ACC112 (cell line): ENCODE measurements around the gene EPB41L4A.

Experiments
- H2AFZ ChIP-seq: fragments of 200-600 bp; sonication (generic); one replicate; pipeline ENCODE4 v1.6.0; 2017; ENCODE audit warnings: antibody characterized with exemption, low read length; ENCODE audit not compliant: unreplicated experiment
- H3K27ac ChIP-seq: fragments of 200-600 bp; sonication (generic); 2 replicates; pipeline ENCODE4 v1.5.1; 2014; ENCODE audit warnings: low read depth, mild to moderate bottlenecking, antibody characterized with exemption, low read length, moderate library complexity
- H3K27me3 ChIP-seq: fragments of 200-600 bp; sonication (generic); 2 replicates; pipeline ENCODE4 v1.6.1; 2014; ENCODE audit warnings: mild to moderate bottlenecking, antibody characterized with exemption, low read length, moderate library complexity, mixed read lengths; ENCODE audit not compliant: insufficient read depth
- H3K36me3 ChIP-seq: fragments of 200-600 bp; sonication (generic); 2 replicates; pipeline ENCODE4 v1.6.1; 2016; ENCODE audit warnings: mild to moderate bottlenecking, antibody characterized with exemption, low read length, moderate library complexity, mixed read lengths; ENCODE audit not compliant: insufficient read depth
- H3K4me1 ChIP-seq: fragments of 200-600 bp; sonication (generic); one replicate; pipeline ENCODE4 v1.6.1; 2016; ENCODE audit warnings: low read length, mixed read lengths; ENCODE audit not compliant: insufficient read depth, unreplicated experiment, control insufficient read depth
- H3K4me3 ChIP-seq: fragments of 200-600 bp; sonication (generic); 2 replicates; pipeline ENCODE4 v1.5.1; 2014; ENCODE audit warnings: mild to moderate bottlenecking, low read depth, low read length
- H3K79me2 ChIP-seq: fragments of 200-600 bp; sonication (generic); one replicate; pipeline ENCODE4 v1.6.0; 2016; ENCODE audit warnings: low read length; ENCODE audit not compliant: control insufficient read depth, unreplicated experiment, insufficient read depth

The EPB41L4A gene

GRCh38 chr5:112119508-112119907, 299.6 kb downstream of the EPB41L4A start:
- H3K4me3 ChIP-seq: no peak overlapping the region
- H3K4me1 ChIP-seq: no peaks in the 10 kb centered on the region
- no peaks in the 10 kb centered on the region for H3K27me3 ChIP-seq
- no peak overlapping the region for H2AFZ ChIP-seq
- no peaks in the 10 kb centered on the region for H3K79me2 ChIP-seq
- H3K36me3 ChIP-seq: no peaks in the 10 kb centered on the region
- no peak overlapping the region for H3K27ac ChIP-seq

- no peaks in the 10 kb centered on the region for H3K4me1 ChIP-seq
- no peak overlapping the region for H3K27ac ChIP-seq
- no peaks in the 10 kb centered on the region for H3K36me3 ChIP-seq
- no peak overlapping the region for H2AFZ ChIP-seq
- H3K79me2 ChIP-seq: no peaks in the 10 kb centered on the region
- H3K4me3 ChIP-seq: no peak overlapping the region
- no peaks in the 10 kb centered on the region for H3K27me3 ChIP-seq
These were observed 301.5 kb downstream of the EPB41L4A start for GRCh38 chr5:112117551-112117950.

GRCh38 chr5:112116371-112116770, 302.7 kb downstream of the EPB41L4A start:
- Histone ChIP-seq H3K4me3 (no peak overlapping the region), H3K27ac (no peak overlapping the region), H3K4me1 (peaks cover under 1% of the 10 kb centered on the region), H3K36me3 (no peaks in the 10 kb centered on the region), H3K79me2 (no peaks in the 10 kb centered on the region), H2AFZ (no peak overlapping the region), H3K27me3 (no peaks in the 10 kb centered on the region)

GRCh38 chr5:112113565-112113964, 305.5 kb downstream of the EPB41L4A start:
- no peak overlapping the region for H2AFZ ChIP-seq
- H3K27me3 ChIP-seq: no peaks in the 10 kb centered on the region
- H3K4me3 ChIP-seq: no peak overlapping the region
- no peak overlapping the region for H3K27ac ChIP-seq
- H3K4me1 ChIP-seq: peaks cover 12% of the 10 kb centered on the region
- H3K36me3 ChIP-seq: no peaks in the 10 kb centered on the region
- H3K79me2 ChIP-seq: no peaks in the 10 kb centered on the region
